NCI-H128 (cell line): ENCODE results near the gene TSPAN15.
"Not testable (repeated sequence)": the region's sequence is repeated elsewhere in the genome, so short reads cannot be mapped to it uniquely, and the experiment has no call there.

ENCODE experiments used
- DNase-seq: peaks from one replicate; lab custom pipeline; 2025; ENCODE audit not compliant: unreplicated experiment; lab: John Stamatoyannopoulos, UW

TSPAN15 gene

GRCh38 chr10:69445041-69445440 lies 6.2 kb upstream of the TSPAN15 start:
- no peak for DNase-seq

- DNase-seq, result no peak
Observed at GRCh38 chr10:69446229-69446628, 5.0 kb upstream of the TSPAN15 start.

- no peak for DNase-seq
Observed at GRCh38 chr10:69446650-69447151, 4.6 kb upstream of the TSPAN15 start.

DNA sequence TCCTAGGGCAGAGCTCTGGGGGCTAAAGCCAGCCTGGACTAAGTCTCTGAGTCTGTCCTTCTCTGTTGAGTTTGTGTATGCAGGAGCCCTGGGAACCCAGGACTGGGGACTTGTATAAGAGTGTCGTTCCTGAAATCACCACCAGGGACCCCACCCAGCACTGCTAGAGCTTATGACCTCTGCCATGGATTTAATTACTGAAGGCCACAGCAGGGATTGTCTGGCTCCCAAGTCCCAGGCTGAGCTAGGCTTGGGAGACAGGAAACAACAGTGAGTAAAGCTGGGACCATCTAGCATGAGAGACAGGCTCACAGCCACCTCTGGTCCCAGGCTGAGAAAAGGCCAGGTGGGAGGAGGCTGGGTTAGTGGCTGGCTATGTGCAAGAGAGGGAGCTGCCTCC lies 1.4 kb upstream of the TSPAN15 start:
- peak; percentile 6 for DNase-seq

DNA sequence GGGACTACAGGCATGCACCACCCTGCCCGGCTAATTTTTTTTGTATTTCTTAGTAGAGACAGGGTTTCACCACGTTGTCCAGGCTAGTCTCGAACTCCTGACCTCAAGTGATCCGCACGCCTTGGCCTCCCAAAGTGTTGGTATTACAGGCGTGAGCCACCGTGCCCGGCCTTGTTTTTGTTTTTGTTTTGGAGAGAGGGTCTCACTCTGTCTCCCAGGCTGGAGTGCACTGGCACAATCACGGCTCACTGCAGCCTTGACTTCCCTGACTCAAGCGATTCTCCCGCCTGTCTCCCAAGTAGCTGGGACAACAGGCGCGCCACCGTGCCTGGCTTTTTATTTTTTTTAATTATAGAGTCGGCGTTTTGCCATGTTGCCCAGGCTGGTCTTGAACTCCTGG lies 870 bp upstream of the TSPAN15 start:
- not testable (repeated sequence) for DNase-seq

DNA sequence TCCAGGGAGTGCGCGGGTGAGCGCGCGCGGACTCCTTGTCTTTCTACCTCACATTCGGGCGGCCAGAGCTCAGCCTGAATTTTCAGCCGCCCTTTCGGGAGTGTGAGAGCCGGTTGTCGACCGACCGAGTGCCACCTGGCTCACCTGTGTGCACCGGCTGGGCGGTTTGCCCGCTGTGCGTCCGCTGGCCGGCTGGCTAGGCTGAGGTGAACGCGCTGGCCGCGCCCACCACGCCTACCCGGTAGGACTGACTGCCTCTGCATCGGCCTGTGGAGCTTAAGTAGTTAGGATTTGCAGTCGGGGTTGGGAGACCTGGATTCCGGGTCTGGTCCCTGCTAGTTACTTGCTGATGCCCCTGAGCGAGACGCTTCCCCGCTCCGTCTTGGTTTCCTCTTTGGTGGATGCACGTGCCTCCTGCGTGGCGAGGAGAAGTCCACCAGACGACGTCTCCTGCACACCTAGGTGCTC lies 553 bp downstream of the TSPAN15 start:
- DNase-seq, result no peak

- no peak for DNase-seq
Observed at GRCh38 chr10:69452676-69453415, 1.6 kb downstream of the TSPAN15 start.

DNA sequence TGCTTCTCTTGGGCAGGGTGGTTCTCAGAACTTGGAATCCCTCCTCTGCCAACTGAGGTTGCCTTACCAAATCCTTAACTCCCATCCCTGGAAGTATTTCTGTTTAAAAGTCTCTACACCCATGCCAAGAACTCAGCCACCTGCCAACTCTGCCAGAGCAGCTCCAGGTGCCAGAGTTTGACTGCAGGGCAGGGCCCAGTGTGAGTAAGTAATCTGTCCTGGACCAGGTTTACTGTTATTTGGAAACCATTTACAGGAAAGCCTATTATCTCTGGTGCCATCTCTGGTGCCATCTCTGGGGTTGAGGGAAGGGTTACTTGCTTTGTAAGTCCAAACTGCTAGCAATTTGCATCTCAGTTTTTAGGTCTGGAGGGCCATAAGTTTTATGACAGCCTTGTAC lies 2.5 kb downstream of the TSPAN15 start:
- no peak for DNase-seq

DNA sequence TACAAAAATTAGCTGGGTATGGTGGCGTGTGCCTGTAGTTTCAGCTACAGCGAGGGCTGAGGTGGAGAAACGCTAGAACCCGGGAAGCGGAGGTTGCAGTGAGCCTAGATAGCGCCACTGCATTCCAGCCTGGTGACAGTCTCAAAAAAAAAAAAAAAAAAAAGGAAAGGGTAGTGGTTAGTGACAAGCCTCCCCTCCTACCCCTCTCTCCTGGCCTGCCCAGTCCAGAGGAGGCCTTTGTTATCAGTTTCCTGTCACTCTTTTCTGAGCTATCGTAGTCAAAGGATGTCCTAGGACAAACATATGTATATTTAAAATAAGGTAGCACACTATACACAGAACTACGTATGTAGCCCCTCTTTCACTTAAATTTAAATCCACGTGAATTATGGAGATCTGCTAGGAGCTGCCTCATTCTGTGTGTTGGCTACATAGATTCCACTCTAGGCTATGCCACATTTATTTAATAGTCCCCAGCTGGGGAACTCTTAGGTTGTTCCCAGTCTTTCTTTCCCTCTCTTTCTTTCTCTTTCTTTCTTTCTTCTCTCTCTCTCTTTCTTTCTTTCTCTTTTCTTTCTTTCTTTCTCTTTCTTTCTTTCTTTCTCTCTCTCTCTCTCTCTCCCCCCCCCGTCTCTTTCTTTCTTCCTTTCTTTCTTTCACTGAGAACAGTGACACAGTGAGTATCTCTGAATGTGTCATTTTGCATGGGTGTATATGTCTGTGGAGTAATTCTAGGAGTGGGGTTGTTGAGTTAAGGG lies 3.9 kb downstream of the TSPAN15 start:
- no peak for DNase-seq

- no peak for DNase-seq
Observed at GRCh38 chr10:69456880-69457693, 5.8 kb downstream of the TSPAN15 start.

DNA sequence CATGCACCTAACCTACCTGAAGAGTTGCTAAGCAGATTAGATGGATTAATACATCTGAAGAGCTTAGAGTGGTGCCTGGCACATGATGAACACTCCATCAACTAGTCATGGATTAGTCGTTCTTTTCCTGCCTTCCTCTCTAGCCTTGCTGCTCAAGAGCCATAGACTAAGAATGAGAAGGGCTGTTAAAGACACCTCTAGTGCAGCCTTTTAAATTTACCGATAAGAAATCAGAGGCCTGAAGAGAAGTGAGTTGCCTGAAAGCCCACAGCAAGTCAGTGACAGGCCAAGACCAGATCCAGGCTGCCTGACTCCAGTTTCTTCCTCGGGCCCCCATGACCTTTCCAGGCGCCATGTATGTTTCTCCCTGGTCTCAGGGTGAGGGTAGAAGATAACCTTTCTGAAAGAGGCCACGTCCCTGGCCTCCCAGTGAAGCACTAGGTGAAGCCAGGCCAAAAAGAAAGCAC lies 6.5 kb downstream of the TSPAN15 start:
- no peak for DNase-seq

GRCh38 chr10:69458430-69459100 lies 7.3 kb downstream of the TSPAN15 start:
- no peak for DNase-seq

- DNase-seq, result no peak
Observed at GRCh38 chr10:69459101-69459790, 8.0 kb downstream of the TSPAN15 start.

GRCh38 chr10:69459893-69460575 lies 8.8 kb downstream of the TSPAN15 start:
- DNase-seq, result no peak

DNA sequence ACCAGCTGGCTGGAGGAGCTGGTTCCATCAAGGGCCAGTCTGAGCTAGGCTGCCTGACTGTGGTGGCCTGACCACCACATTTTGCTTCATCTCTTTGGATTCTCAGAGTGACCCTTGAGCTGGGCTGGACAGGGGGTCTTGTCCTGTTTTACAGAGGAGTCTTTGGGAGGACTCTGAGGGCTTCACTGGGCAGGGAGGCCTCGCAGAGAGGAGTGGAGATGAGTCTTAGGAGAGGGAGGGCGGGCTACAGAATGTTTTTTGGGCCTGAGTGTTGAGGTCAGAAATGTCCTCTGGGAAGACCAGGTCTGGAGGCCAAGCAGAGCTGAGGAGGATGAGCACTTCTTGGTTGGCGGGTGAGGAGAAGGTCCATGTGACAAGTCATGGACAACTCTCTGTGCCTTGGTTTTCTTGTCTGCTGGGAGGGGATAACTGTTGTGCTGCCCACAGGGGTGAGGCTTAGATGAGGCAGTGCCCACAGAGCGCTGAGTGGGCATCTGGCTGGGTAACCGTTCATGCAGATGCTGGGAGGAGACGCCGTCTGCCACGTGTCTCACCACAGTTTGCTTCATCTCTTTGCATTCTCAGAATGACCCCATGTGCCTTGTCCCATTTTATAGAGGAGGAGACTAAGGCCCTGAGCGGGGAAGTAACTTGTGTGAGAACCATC lies 9.4 kb downstream of the TSPAN15 start:
- no peak for DNase-seq

DNA sequence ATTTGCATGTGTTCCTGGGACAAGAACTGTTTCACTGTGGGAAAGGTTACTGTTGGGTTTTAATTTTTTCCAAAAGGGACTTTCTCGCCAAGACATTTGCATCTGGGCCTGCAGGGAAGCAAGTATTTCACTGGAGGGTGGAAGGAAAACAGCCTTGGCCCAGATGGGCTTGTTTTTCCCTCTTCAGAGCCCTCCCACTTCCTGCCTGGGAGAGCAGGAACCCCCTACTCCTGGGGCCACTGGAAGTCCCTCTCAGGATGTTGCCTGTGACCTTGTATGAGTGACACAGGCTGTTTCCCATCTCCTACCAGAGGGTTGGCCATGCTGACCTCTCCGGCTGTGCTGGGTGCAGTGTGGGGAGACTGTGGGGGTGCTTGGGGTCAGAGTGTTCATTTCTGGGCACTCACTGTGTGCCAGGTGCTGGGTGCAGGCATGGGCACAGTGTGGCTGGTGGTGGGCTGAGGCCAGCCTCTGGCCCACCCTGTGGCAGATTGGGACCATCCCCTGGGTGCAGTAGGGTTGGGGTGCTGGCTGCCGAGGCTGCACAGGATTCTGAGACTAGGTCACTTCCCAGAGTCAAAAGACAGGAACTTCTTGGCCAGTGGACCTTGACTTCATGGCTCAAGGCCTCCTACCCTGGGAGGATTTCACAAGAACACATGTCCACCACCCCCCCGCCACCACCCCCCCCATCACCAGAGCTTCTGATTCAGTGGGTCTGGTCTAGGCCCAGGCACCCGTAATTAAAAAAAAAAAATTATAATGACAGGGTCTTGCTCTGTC lies 10.2 kb downstream of the TSPAN15 start:
- DNase-seq, result no peak

DNA sequence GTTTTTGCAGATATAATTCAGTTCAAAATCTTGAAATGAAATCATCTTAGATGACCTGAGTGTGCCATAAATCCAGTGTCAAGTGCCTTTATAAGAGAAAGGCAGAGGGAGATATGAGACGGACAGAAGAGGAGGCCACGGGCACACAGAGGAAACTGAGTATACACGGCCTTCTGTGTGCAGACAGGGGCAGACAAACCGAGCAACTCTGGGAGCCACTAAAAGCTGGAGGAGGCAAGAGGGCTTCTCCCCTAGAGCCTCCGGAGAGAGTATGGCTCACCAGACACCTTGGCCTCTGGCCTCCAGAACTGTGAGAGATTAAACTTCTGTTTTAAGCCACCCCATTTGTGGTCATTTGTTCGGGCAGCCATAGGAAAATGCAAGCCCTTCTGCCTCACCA lies 12.6 kb downstream of the TSPAN15 start:
- no peak for DNase-seq

GRCh38 chr10:69464401-69464800 lies 13.1 kb downstream of the TSPAN15 start:
- no peak for DNase-seq
